Natural killer cell (primary cell): ENCODE measurements around the gene KAZN. TPM values are rescaled to one million over a fixed set of nuclear protein-coding genes. Genes with fewer than 3 reads are reported as not detected.

ENCODE experiments used
- ATAC-seq, 3 donors: fragments of 150-1000 bp in 2 of 3; fragments of 200-7000 bp in 1 of 3; cut with Tn5 transposase; 1 replicate in 1 of 3; 2 replicates in 2 of 3; pipeline ENCODE4 v1.10.0; 2021; ENCODE audit warnings: mild to moderate bottlenecking in 2 of 3, moderate library complexity in 2 of 3
- DNase-seq, 2 donors: peaks; one replicate each; pipeline versions ENCODE4 v3.0.0 to v3.0.0-alpha.2; 2013 to 2021; ENCODE audit warnings: mixed read lengths in 1 of 2
- H3K27ac ChIP-seq: one replicate; pipeline ENCODE4 v1.5.1; 2013; ENCODE audit warnings: mild to moderate bottlenecking, low read length
- H3K27me3 ChIP-seq: one replicate; pipeline ENCODE4 v1.6.1; 2013; ENCODE audit warnings: low read length; ENCODE audit not compliant: control insufficient read depth, insufficient read depth
- H3K36me3 ChIP-seq: one replicate; pipeline ENCODE4 v1.6.1; 2013; ENCODE audit warnings: low read length; ENCODE audit not compliant: control insufficient read depth, insufficient read depth
- H3K4me1 ChIP-seq: one replicate; pipeline ENCODE4 v1.6.1; 2013; ENCODE audit warnings: low read length; ENCODE audit not compliant: control insufficient read depth, insufficient read depth
- H3K4me3 ChIP-seq: one replicate; pipeline ENCODE4 v1.5.1; 2013; ENCODE audit warnings: low read length
- H3K9me3 ChIP-seq: one replicate; pipeline ENCODE4 v1.6.1; 2013; ENCODE audit warnings: low read length; ENCODE audit not compliant: control insufficient read depth, insufficient read depth
- H3K27ac Mint-ChIP-seq, 2 donors: one replicate each; pipeline ENCODE4 v1.8.0; 2022; ENCODE audit warnings: mild to moderate bottlenecking in 2 of 2, mixed read lengths in 2 of 2, moderate library complexity in 1 of 2
- H3K27me3 Mint-ChIP-seq, 2 donors: one replicate each; pipeline ENCODE4 v1.8.0; 2022; ENCODE audit warnings: low read depth in 2 of 2, mixed read lengths in 2 of 2
- H3K36me3 Mint-ChIP-seq: one replicate; pipeline ENCODE4 v1.8.0; 2022; ENCODE audit warnings: mixed read lengths
- H3K4me1 Mint-ChIP-seq, 2 donors: one replicate each; pipeline ENCODE4 v1.8.0; 2022; ENCODE audit warnings: mixed read lengths in 2 of 2
- H3K4me3 Mint-ChIP-seq: one replicate; pipeline ENCODE4 v1.8.0; 2022; ENCODE audit warnings: mild to moderate bottlenecking, moderate library complexity, mixed read lengths
- H3K9me3 Mint-ChIP-seq, 2 donors: one replicate each; pipeline ENCODE4 v1.8.0; 2022; ENCODE audit warnings: mixed read lengths in 2 of 2
- CTCF ChIP-seq: fragments of 200-600 bp; IDR thresholded peaks from one replicate; pipeline ENCODE4 v1.8.0; 2022; ENCODE audit warnings: antibody characterized with exemption
- WGBS: methylation state at CpG from one replicate; pipeline ENCODE4 v1.1.7; 2013; ENCODE audit warnings: missing lambda C conversion rate; ENCODE audit not compliant: insufficient coverage; 5-methylcytosine and 5-hydroxymethylcytosine counted together
- intact Hi-C: fragments of 100-400 bp; cut with micrococcal nuclease; formaldehyde crosslinking; loops from one replicate; pipeline ENCODE4 v1.14.2; 2022
- total RNA-seq, 4 donors: library from RNA; stranded (reverse); fragments of 120-200 nt in 1 of 4; gene quantifications; one replicate each; pipeline versions ENCODE4 v1.2.3 to v1.2.4, GENCODE V29; 2013 to 2022

Gene KAZN
- total RNA-seq, 3 donors from 2014 or later (not counting 1 experiment from before 2014, with no cell fraction given): 1.2 to 2.0 (median 1.7) TPM

GRCh38 chr1:14761291-14762153 lies 163.0 kb downstream of the KAZN start:
- TF ChIP-seq CTCF: no peak
- DNase-seq (no peak), ATAC-seq (no peak)
- no peaks in the 10 kb centered on the region for H3K36me3 Mint-ChIP-seq
- Histone ChIP-seq H3K4me3 (no peak overlapping the region), H3K9me3 (no peaks in the 10 kb centered on the region), H3K4me1 (no peaks in the 10 kb centered on the region), H3K27ac (no peak overlapping the region), H3K27me3 (no peaks in the 10 kb centered on the region), H3K36me3 (no peaks in the 10 kb centered on the region)
- no peak overlapping the region for H3K27ac Mint-ChIP-seq
- H3K4me1 Mint-ChIP-seq: no peaks in the 10 kb centered on the region
- no peak overlapping the region for H3K4me3 Mint-ChIP-seq
- no peaks in the 10 kb centered on the region for H3K9me3 Mint-ChIP-seq
- WGBS: 19% methylated on average over 9 of the region's 9 CpGs
- peaks cover 22 to 53% of the 10 kb centered on the region in 2 donors for H3K27me3 Mint-ChIP-seq
- intact Hi-C loops: no loop called here

- Mint-ChIP-seq H3K27ac (no peak overlapping the region), H3K9me3 (no peaks in the 10 kb centered on the region), H3K4me3 (no peak overlapping the region), H3K4me1 (no peaks in the 10 kb centered on the region), H3K36me3 (no peaks in the 10 kb centered on the region), H3K27me3 (peaks cover 19 to 40% of the 10 kb centered on the region in 2 donors)
- no peaks in the 10 kb centered on the region for H3K9me3 ChIP-seq
- H3K36me3 ChIP-seq: no peaks in the 10 kb centered on the region
- H3K4me3 ChIP-seq: no peak overlapping the region
- no peak for TF ChIP-seq CTCF
- intact Hi-C loops: no loop called here
- 83% methylated on average over 7 of the region's 7 CpGs for WGBS
- no peak for ATAC-seq
- H3K27me3 ChIP-seq: no peaks in the 10 kb centered on the region
- no peaks in the 10 kb centered on the region for H3K4me1 ChIP-seq
- no peak overlapping the region for H3K27ac ChIP-seq
- no peak for DNase-seq
These were observed 165.5 kb downstream of the KAZN start for GRCh38 chr1:14763977-14764376.

GRCh38 chr1:14765773-14766172 lies 167.3 kb downstream of the KAZN start:
- no peaks in the 10 kb centered on the region for H3K27me3 ChIP-seq

More at GRCh38 chr1:14765773-14766172, 167.3 kb downstream of the KAZN start:
- no peak overlapping the region for H3K27ac Mint-ChIP-seq
- no peak for TF ChIP-seq CTCF
- Histone ChIP-seq H3K36me3 (no peaks in the 10 kb centered on the region), H3K4me3 (no peak overlapping the region), H3K9me3 (no peaks in the 10 kb centered on the region), H3K4me1 (no peaks in the 10 kb centered on the region), H3K27ac (no peak overlapping the region)
- no peaks in the 10 kb centered on the region for H3K9me3 Mint-ChIP-seq
- intact Hi-C loops: no loop called here
- DNase-seq (no peak), ATAC-seq (no peak)
- peaks cover 19 to 36% of the 10 kb centered on the region in 2 donors for H3K27me3 Mint-ChIP-seq
- H3K4me1 Mint-ChIP-seq: no peaks in the 10 kb centered on the region
- H3K36me3 Mint-ChIP-seq: no peaks in the 10 kb centered on the region
- H3K4me3 Mint-ChIP-seq: no peak overlapping the region
- 91% methylated on average over 8 of the region's 8 CpGs for WGBS
